GM12874 (cell line): ENCODE results near the gene PCSK2.

Source experiments
- CTCF ChIP-seq: IDR thresholded peaks from 2 replicates; pipeline ENCODE4 v1.5.1; 2011; ENCODE audit warnings: low read depth, mild to moderate bottlenecking, control low read depth, low read length, moderate library complexity; ENCODE audit not compliant: insufficient read depth

PCSK2 gene

GRCh38 chr20:17358854-17359253 lies 132.0 kb downstream of the PCSK2 start:
- no peak for TF ChIP-seq CTCF

GRCh38 chr20:17364681-17365080 lies 137.8 kb downstream of the PCSK2 start:
- TF ChIP-seq CTCF = no peak

GRCh38 chr20:17365831-17366230 lies 139.0 kb downstream of the PCSK2 start:
- no peak for TF ChIP-seq CTCF

- TF ChIP-seq CTCF = no peak
Observed at GRCh38 chr20:17369506-17369905, 142.7 kb downstream of the PCSK2 start.

GRCh38 chr20:17372806-17373440 lies 146.1 kb downstream of the PCSK2 start:
- TF ChIP-seq CTCF = no peak

- TF ChIP-seq CTCF = no peak
Observed at GRCh38 chr20:17374086-17374485, 147.2 kb downstream of the PCSK2 start.

GRCh38 chr20:17376031-17376430 lies 149.2 kb downstream of the PCSK2 start:
- TF ChIP-seq CTCF = no peak
